Fibroblast of villous mesenchyme (primary cell): Measurements from ENCODE around the gene SCMH1. TPM values are rescaled to one million over a fixed set of nuclear protein-coding genes. Genes with fewer than 3 reads are reported as not detected.
A peak's percentile ranks its signal among the peaks of the same experiment; 100 is the strongest.
"Not testable (repeated sequence)": the region's sequence is repeated elsewhere in the genome, so short reads cannot be mapped to it uniquely, and the experiment has no call there.

ENCODE experiments used
- DNase-seq: peaks from one replicate; pipeline ENCODE4 v3.0.0-alpha.2; 2010; ENCODE audit warnings: low read depth
- H3K4me3 ChIP-seq: 2 replicates; pipeline ENCODE4 v1.5.1; 2011; ENCODE audit warnings: low read depth, mild to moderate bottlenecking, low read length
- total RNA-seq: library from RNA; depleted of rRNA; stranded (reverse); fragments of >200 nt; gene quantifications from 2 replicates; pipeline ENCODE4 v1.2.3, GENCODE V29; 2012
- TF ChIP-seq, protein P1 (sequence below): IDR thresholded peaks from 2 replicates; pipeline ENCODE4 v1.5.1; 2012; ENCODE audit warnings: low read depth, mild to moderate bottlenecking, low read length; ENCODE audit not compliant: insufficient read depth

SCMH1 gene
- total RNA-seq, 1 donor: 19.4 TPM

DNA sequence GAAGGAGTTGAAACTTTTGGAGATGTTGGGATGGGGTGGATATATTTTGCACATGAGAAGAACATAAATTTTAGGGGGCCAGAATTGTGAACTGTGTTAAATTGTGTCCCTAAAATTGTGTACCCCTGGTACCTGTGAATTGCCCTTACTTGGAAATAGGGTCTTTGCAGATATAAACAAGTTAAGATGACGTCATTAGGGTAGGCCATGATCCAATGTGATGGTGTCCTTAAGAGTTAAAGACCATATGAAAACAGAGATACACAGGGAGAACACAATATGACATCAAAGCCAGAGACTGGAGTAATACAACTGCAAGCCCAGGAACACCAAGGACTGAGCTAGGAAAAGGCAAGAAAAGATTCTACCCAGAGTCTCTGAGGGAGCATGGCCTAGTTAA lies 24.0 kb downstream of the SCMH1 start:
- H3K4me3 ChIP-seq: no peak overlapping the region
- TF ChIP-seq, protein P1, sequence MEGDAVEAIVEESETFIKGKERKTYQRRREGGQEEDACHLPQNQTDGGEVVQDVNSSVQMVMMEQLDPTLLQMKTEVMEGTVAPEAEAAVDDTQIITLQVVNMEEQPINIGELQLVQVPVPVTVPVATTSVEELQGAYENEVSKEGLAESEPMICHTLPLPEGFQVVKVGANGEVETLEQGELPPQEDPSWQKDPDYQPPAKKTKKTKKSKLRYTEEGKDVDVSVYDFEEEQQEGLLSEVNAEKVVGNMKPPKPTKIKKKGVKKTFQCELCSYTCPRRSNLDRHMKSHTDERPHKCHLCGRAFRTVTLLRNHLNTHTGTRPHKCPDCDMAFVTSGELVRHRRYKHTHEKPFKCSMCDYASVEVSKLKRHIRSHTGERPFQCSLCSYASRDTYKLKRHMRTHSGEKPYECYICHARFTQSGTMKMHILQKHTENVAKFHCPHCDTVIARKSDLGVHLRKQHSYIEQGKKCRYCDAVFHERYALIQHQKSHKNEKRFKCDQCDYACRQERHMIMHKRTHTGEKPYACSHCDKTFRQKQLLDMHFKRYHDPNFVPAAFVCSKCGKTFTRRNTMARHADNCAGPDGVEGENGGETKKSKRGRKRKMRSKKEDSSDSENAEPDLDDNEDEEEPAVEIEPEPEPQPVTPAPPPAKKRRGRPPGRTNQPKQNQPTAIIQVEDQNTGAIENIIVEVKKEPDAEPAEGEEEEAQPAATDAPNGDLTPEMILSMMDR: no peak
- no peak for DNase-seq

DNA sequence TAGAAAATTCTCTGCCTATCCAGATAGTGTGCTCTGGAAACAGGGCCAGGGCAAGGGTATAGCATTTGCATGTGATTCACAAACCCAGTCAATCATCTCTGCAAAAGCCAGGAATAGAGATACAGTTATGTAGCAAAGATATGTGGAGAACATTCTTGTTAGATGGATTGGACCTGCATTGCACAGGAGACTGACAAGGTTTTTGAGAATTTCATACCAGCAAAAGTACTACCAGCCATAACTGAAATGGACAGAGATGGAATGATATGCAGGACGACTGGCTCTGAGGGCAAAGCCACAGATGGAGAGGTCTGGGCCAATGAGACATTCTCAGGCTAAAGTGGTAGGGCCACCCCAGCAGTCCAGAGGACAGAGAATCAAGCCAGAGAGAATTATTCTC lies 24.7 kb downstream of the SCMH1 start:
- TF ChIP-seq, protein P1: no peak
- H3K4me3 ChIP-seq: no peak overlapping the region
- DNase-seq: no peak

DNA sequence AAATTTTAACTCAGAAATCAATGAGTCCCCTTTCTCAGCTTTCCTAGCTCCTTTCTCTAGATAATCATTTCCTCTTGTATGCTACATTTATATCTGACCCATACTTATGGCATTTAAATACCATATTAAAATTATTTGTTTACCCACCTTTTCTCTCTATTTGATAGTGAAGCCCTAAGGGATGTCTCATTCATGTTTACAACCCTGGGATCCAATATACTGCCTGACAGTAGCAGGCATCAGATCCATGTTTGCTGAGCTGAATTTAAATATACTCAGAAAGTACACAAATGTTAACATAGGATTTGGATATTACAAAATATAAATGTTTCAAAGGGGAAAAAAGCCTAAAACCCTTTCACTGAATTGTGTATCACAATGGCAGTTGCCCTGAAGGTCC lies 26.5 kb downstream of the SCMH1 start:
- TF ChIP-seq, protein P1: no peak
- no peak overlapping the region for H3K4me3 ChIP-seq
- no peak for DNase-seq

DNA sequence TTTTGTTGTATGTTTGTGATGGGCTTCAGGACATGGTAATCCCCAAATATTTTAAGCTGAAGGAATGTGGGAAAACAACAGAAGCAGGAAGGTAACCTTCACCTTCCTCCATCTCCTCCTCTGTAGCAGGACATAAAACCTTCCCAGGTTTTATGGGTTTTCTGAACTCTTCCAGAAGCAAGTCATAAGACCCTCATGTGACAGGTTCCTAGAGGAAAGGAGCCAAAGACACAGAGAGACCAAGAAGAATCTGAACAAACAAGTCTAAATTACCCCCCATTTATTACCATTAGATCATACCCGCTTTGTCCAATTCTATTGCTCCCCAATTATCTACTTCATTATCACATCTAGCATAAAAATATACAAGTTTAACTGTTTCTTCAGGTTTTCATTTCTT lies 28.8 kb downstream of the SCMH1 start:
- DNase-seq: peak; percentile 23
- TF ChIP-seq, protein P1: no peak
- H3K4me3 ChIP-seq: no peak overlapping the region

DNA sequence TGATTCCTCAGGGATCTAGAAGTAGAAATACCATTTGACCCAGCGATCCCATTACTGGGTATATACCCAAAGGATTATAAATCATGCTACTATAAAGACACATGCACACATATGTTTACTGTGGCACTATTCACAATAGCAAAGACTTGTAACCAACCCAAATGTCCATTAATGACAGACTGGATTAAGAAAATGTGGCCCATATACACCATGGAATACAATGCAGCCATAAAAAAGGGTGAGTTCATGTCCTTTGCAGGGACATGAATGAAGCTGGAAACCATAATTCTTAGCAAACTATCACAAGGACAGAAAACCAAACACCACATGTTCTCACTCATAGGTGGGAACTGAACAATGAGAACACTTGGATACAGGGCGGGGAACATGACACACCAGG lies 30.5 kb downstream of the SCMH1 start:
- not testable (repeated sequence) for DNase-seq, H3K4me3 ChIP-seq

DNA sequence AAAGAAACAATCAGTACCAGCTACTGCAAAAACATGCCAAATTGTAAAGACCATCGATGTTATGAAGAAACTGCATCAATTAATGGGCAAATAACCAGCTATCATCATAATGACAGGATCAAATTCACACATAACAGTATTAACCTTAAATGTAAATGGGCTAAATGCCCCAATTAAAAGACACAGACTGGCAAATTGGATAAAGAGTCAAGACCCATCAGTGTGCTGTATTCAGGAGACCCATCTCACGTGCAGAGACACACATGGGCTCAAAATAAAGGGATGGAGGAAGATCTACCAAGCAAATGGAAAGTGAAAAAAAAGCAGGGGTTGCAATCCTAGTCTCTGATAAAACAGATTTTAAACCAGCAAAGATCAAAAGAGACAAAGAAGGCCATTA lies 35.1 kb downstream of the SCMH1 start:
- DNase-seq, H3K4me3 ChIP-seq: not testable (repeated sequence)

DNA sequence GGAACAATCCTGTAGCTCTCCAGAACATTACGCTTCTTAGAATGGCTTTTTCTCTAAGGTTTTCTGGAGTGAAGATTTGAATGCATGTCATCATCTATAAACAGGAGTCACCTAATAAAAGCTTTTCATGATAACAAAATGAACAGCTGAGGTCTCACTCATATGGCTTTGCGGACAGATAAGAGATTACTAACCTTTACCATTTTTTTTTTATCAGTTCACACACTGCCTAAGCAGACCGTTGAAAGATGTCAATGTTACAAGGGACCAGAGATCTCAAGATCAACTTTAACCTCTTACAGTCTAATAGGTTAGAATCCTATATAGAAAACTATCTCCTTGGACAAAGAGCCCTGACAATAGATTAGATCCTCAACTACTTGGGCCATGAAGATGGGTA lies 41.4 kb downstream of the SCMH1 start:
- H3K4me3 ChIP-seq: no peak overlapping the region
- DNase-seq: no peak
- TF ChIP-seq, protein P1: no peak

DNA sequence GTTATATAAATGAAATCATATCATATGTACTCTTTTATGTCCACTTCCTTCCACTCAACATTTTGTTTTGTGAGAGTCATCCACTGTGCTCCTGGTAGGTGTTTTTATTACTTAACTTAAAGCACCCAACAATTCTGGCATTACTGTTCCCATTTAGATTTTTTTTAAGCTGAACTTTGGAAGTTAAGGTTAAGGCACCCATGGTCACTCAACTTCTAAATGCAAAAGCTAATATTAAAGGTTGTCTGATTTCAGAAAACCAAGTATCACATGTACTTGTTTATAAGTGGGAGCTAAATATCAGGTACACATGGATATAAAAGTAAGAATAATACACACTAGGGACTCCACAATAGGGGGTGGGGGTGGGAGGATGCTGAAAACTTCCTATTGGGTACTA lies 42.7 kb downstream of the SCMH1 start:
- no peak overlapping the region for H3K4me3 ChIP-seq
- no peak for DNase-seq

More for the DNA sequence above, 42.7 kb downstream of the SCMH1 start:
- TF ChIP-seq, protein P1: no peak
